ENCODE results near the gene RUNDC1.
"Not testable (repeated sequence)": the region's sequence is repeated elsewhere in the genome, so short reads cannot be mapped to it uniquely, and the experiment has no call there.

The RUNDC1 gene

GRCh38 chr17:42980274-42980765 lies at the start of gene RUNDC1:
RUNDC1 (plus strand) TSS chr17:42980565; CDS start chr17:42980577, 12 bp downstream.
- peak; percentile 95 for DNase-seq

- peak; percentile 81 for DNase-seq
Measured at GRCh38 chr17:42937712-42938596, 42.4 kb upstream of the RUNDC1 start.

- DNase-seq: no peak
Measured at GRCh38 chr17:42944211-42944610, 36.2 kb upstream of the RUNDC1 start.

- no peak for DNase-seq
Measured at GRCh38 chr17:42946812-42947211, 33.6 kb upstream of the RUNDC1 start.

GRCh38 chr17:42950044-42950783 lies 30.2 kb upstream of the RUNDC1 start:
- DNase-seq: no peak

- no peak for DNase-seq
Measured at GRCh38 chr17:42953669-42954068, 26.7 kb upstream of the RUNDC1 start.

- DNase-seq: peak; percentile 95
Measured at GRCh38 chr17:42964161-42964932, 16.0 kb upstream of the RUNDC1 start, which contains the start of gene AARSD1. AARSD1 (minus strand) TSS chr17:42964454; CDS start chr17:42964440, 14 bp downstream.

- no peak for DNase-seq
Measured at GRCh38 chr17:42967925-42968324, 12.4 kb upstream of the RUNDC1 start.

- DNase-seq: peak; percentile 23
Measured at GRCh38 chr17:42969001-42969581, 11.3 kb upstream of the RUNDC1 start.

GRCh38 chr17:42971589-42971988 lies 8.8 kb upstream of the RUNDC1 start:
- DNase-seq: no peak

- not testable (repeated sequence) for DNase-seq
Measured at GRCh38 chr17:42973323-42973722, 7.0 kb upstream of the RUNDC1 start.

- DNase-seq: no peak
Measured at GRCh38 chr17:42975265-42975664, 5.1 kb upstream of the RUNDC1 start.

- DNase-seq: not testable (repeated sequence)
Measured at GRCh38 chr17:42975701-42976100, 4.7 kb upstream of the RUNDC1 start.

- peak; percentile 88 for DNase-seq
Measured at GRCh38 chr17:42979511-42980273, 673 bp upstream of the RUNDC1 start, which contains the start of gene PTGES3L. PTGES3L (minus strand) TSS chr17:42980080; CDS start chr17:42980053, 27 bp downstream.

GRCh38 chr17:42980766-42981397 lies 517 bp downstream of the RUNDC1 start:
- peak; percentile 56 for DNase-seq

- no peak for DNase-seq
Measured at GRCh38 chr17:42982266-42982665, 1.9 kb downstream of the RUNDC1 start.

- DNase-seq: no peak
Measured at GRCh38 chr17:42985225-42985624, 4.9 kb downstream of the RUNDC1 start.

- DNase-seq: no peak
Measured at GRCh38 chr17:42989141-42989540, 8.8 kb downstream of the RUNDC1 start.

GRCh38 chr17:42989726-42990652 lies 9.6 kb downstream of the RUNDC1 start:
- no peak for DNase-seq

- DNase-seq: no peak
Measured at GRCh38 chr17:42991471-42991870, 11.1 kb downstream of the RUNDC1 start.

Data from NCI-H82 (cell line).